DOHH2 (cell line): ENCODE data around the gene CACNA2D2.

Source experiments
- H3F3A ChIP-seq: fragments of 200-600 bp; sonication (generic), shearing (Covaris generic); 2 replicates; pipeline ENCODE4 v1.6.0; 2016; ENCODE audit warnings: antibody characterized with exemption, mild to moderate bottlenecking; ENCODE audit not compliant: control insufficient read depth, insufficient read depth
- H3K27ac ChIP-seq: fragments of 200-600 bp; sonication (generic); 2 replicates; pipeline ENCODE4 v1.5.1; 2014; ENCODE audit warnings: low read depth, mild to moderate bottlenecking, low read length, moderate library complexity
- H3K27me3 ChIP-seq: fragments of 200-600 bp; sonication (generic); 2 replicates; pipeline ENCODE4 v1.6.1; 2014; ENCODE audit warnings: mild to moderate bottlenecking, low read length, mixed read lengths; ENCODE audit not compliant: control insufficient read depth
- H3K36me3 ChIP-seq: fragments of 200-600 bp; sonication (generic); 2 replicates; pipeline ENCODE4 v1.6.1; 2014; ENCODE audit warnings: mild to moderate bottlenecking, low read length, moderate library complexity, mixed read lengths; ENCODE audit not compliant: control insufficient read depth
- H3K4me1 ChIP-seq: fragments of 200-600 bp; sonication (generic); 2 replicates; pipeline ENCODE4 v1.6.1; 2014; ENCODE audit warnings: mild to moderate bottlenecking, low read length, mixed read lengths; ENCODE audit not compliant: control insufficient read depth
- H3K4me2 ChIP-seq: fragments of 200-600 bp; sonication (generic); 2 replicates; pipeline ENCODE4 v1.6.0; 2014; ENCODE audit warnings: mild to moderate bottlenecking, low read length, moderate library complexity
- H3K4me3 ChIP-seq: fragments of 200-600 bp; sonication (generic); 2 replicates; pipeline ENCODE4 v1.5.1; 2014; ENCODE audit warnings: mild to moderate bottlenecking, low read length, mixed read lengths
- H3K79me2 ChIP-seq: fragments of 200-600 bp; sonication (generic); 2 replicates; pipeline ENCODE4 v1.6.1; 2014; ENCODE audit warnings: mild to moderate bottlenecking, low read length, mixed read lengths; ENCODE audit not compliant: control insufficient read depth
- H3K9me2 ChIP-seq: fragments of 200-600 bp; sonication (generic); replicated peaks from 2 replicates; pipeline ENCODE4 v1.6.1; 2014; ENCODE audit warnings: mild to moderate bottlenecking, low read length, mixed read lengths; ENCODE audit not compliant: control insufficient read depth
- H3K9me3 ChIP-seq: fragments of 200-600 bp; sonication (generic); 2 replicates; pipeline ENCODE4 v1.6.1; 2014; ENCODE audit warnings: antibody characterized with exemption, low read length, mixed read lengths; ENCODE audit not compliant: control insufficient read depth, insufficient read depth
- H4K20me1 ChIP-seq: fragments of 200-600 bp; sonication (generic); 2 replicates; pipeline ENCODE4 v1.6.0; 2014; ENCODE audit warnings: low read depth, mild to moderate bottlenecking, antibody characterized with exemption, low read length, moderate library complexity; ENCODE audit not compliant: control insufficient read depth, insufficient read depth
- CTCF ChIP-seq: fragments of 200-600 bp; sonication (generic); IDR thresholded peaks from one replicate; pipeline ENCODE4 v1.5.1; 2014; ENCODE audit warnings: antibody characterized with exemption, mild to moderate bottlenecking, low read depth, low read length; ENCODE audit not compliant: poor library complexity, severe bottlenecking
- EZH2phosphoT487 ChIP-seq: fragments of 200-600 bp; sonication (generic); IDR thresholded peaks from 2 replicates; pipeline ENCODE4 v1.6.1; 2017; ENCODE audit warnings: borderline replicate concordance, mild to moderate bottlenecking, antibody characterized with exemption, low read length, moderate library complexity, mixed read lengths

CACNA2D2 gene

GRCh38 chr3:50537421-50538129 lies 34.1 kb upstream of the CACNA2D2 start:
- Histone ChIP-seq H3K9me3 (no peaks in the 10 kb centered on the region), H3K4me3 (no peak overlapping the region), H3K4me1 (no peaks in the 10 kb centered on the region), H3K27ac (no peak overlapping the region), H4K20me1 (no peaks in the 10 kb centered on the region), H3K79me2 (no peaks in the 10 kb centered on the region), H3K4me2 (no peak overlapping the region), H3F3A (no peaks in the 10 kb centered on the region), H3K27me3 (peaks cover 41% of the 10 kb centered on the region), H3K9me2 (no peaks in the 10 kb centered on the region), H3K36me3 (no peaks in the 10 kb centered on the region)
- TF ChIP-seq EZH2phosphoT487: no peak

- peaks cover 41% of the 10 kb centered on the region for H3K27me3 ChIP-seq
- H3K9me2 ChIP-seq: no peaks in the 10 kb centered on the region
- TF ChIP-seq CTCF: no peak
- no peak for TF ChIP-seq EZH2phosphoT487
- no peaks in the 10 kb centered on the region for H4K20me1 ChIP-seq
- no peak overlapping the region for H3K4me3 ChIP-seq
- H3K36me3 ChIP-seq: no peaks in the 10 kb centered on the region
- H3K4me2 ChIP-seq: no peak overlapping the region
- H3K4me1 ChIP-seq: no peaks in the 10 kb centered on the region
- H3K79me2 ChIP-seq: no peaks in the 10 kb centered on the region
- no peaks in the 10 kb centered on the region for H3F3A ChIP-seq
- no peak overlapping the region for H3K27ac ChIP-seq
- H3K9me3 ChIP-seq: no peaks in the 10 kb centered on the region
These were observed 33.2 kb upstream of the CACNA2D2 start for GRCh38 chr3:50536471-50537180.

- Histone ChIP-seq H3K27ac (no peak overlapping the region), H4K20me1 (no peaks in the 10 kb centered on the region), H3K27me3 (peaks cover 52% of the 10 kb centered on the region), H3K36me3 (no peaks in the 10 kb centered on the region), H3K9me3 (no peaks in the 10 kb centered on the region), H3K4me1 (no peaks in the 10 kb centered on the region), H3K4me3 (no peak overlapping the region), H3K4me2 (no peak overlapping the region), H3F3A (no peaks in the 10 kb centered on the region), H3K79me2 (no peaks in the 10 kb centered on the region), H3K9me2 (no peaks in the 10 kb centered on the region)
- TF ChIP-seq EZH2phosphoT487 (no peak), CTCF (no peak)
These were observed 31.4 kb upstream of the CACNA2D2 start for GRCh38 chr3:50534681-50535330.
